Measurements from ENCODE around the gene CFAP92.

Gene CFAP92

GRCh38 chr3:129025108-129025507 is 31.2 kb upstream of the CFAP92 start:
- DNase-seq, result no peak

DNA sequence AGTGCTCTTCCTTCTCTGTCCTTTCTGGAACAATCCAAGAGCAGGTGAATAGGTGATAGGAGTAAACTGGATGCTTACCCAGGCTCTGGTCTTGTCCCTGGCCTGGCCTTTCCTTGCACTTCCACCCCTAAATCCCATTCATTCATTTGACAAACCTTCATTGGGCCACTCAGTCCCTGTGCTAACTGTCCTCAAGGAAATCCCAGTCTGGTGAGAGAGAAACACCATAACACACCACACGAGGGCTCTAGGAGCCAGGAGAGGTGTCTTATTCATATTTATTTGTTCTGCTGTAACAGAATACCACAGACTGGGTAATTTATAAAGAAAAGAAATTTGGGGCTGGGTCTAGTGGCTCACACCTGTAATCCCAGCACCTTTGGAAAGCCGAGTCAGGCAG is 30.0 kb upstream of the CFAP92 start:
- no peak for DNase-seq

GRCh38 chr3:129023008-129023358 is 29.1 kb upstream of the CFAP92 start:
- DNase-seq, result no peak

- DNase-seq, result no peak
These were observed 28.5 kb upstream of the CFAP92 start for GRCh38 chr3:129022114-129023007.

- DNase-seq, result no peak
These were observed 27.3 kb upstream of the CFAP92 start for GRCh38 chr3:129021140-129021551.

- no peak for DNase-seq
These were observed 26.8 kb upstream of the CFAP92 start for GRCh38 chr3:129020691-129021090.

DNA sequence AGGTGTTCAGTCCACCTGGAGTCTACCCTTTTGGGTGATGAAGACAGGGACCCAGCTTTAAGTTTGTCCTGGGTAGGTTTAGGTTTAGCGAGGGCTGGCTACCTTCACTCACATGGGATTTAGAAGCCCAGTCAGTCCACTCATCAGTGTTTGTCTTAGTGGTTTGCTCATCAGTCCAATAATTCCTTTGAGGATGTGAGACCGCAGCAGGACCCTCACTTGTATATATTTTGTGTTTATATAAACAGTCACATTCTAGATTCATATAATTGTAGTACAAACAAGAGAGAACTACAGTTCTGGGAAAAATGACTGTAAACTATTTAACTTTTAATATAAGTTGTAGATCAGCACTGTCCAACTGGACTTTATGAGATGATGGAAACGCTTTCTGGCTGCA is 25.4 kb upstream of the CFAP92 start:
- no peak for DNase-seq

GRCh38 chr3:129018751-129019150 is 24.9 kb upstream of the CFAP92 start:
- no peak for DNase-seq

GRCh38 chr3:129018271-129018670 is 24.4 kb upstream of the CFAP92 start:
- DNase-seq, result no peak

DNA sequence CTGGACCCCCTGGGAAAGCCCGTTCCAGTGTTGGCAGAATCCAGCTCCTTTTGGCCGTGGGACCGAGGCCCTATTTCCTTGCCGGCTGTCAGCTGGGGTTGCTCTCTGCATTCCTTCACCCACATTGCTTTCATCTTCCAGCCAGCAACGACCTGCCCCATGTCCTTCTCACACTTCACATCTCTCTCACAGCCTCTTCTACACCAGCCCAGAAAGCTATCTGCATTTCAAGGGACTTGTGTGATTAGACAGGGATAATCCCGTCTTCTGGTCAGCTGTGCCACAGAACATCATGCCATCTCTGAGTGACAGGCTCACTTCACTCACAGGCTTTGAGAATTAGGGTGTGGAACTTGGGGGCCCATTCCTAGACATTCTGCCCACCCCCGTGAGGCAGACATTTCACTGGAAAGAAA is 23.6 kb upstream of the CFAP92 start:
- no peak for DNase-seq

DNA sequence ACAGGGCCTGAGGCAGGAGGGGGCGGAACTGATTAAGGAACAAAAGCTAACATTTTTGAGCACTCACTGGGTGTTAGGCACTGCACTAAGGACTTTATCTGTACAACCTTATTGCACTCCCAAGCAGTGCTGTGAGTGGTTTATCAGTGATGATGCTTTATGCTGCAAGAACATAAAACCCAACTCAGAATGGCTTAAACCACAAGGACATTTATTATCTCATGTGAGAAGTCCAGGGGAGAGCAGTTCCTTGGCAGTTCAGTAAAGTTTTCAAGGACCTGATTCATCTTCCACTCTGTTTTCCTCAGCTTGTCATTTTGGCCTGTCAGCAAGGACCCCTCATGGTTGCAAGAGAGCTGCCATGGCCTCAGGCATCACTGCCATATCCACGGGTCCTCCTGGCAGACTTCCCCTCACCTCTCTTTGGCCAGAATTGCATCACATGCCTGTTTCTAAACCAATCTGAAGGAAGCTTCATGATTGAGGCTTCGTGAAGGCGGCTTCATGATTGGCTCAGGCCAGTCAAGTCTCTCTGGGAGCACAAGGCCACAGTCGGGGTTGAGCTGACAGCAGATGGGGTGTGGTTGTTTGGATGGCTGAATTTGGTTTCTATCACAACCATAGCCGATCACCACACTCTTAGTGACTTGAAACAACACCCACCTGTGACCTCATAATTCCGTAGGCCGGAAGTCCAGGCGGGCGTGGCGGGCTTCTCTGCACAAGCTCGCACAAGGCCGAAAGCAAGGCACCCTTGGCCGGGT is 23.0 kb upstream of the CFAP92 start:
- peak in 3 of 5 donors; percentile 27 to 57 (median 30) for DNase-seq

DNA sequence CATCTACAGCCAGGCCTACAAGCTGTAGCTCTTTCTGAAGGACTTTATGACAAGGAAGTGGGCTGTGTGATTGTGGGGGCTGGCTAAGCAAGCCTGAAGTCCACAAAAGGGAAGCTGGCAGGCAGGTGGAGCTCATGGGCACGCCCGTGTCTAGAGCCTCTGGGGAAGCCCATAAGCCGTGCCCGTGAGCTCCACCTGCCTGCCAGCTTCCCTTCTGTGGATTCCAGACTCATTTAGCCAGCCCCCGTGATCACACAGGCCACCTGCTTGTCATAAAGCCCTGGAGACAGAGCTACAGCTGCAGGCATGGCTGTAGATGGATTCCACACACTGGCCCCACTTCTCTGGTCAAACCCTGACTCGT is 22.5 kb upstream of the CFAP92 start:
- peak; percentile 33 to 72 (median 50) for DNase-seq

DNA sequence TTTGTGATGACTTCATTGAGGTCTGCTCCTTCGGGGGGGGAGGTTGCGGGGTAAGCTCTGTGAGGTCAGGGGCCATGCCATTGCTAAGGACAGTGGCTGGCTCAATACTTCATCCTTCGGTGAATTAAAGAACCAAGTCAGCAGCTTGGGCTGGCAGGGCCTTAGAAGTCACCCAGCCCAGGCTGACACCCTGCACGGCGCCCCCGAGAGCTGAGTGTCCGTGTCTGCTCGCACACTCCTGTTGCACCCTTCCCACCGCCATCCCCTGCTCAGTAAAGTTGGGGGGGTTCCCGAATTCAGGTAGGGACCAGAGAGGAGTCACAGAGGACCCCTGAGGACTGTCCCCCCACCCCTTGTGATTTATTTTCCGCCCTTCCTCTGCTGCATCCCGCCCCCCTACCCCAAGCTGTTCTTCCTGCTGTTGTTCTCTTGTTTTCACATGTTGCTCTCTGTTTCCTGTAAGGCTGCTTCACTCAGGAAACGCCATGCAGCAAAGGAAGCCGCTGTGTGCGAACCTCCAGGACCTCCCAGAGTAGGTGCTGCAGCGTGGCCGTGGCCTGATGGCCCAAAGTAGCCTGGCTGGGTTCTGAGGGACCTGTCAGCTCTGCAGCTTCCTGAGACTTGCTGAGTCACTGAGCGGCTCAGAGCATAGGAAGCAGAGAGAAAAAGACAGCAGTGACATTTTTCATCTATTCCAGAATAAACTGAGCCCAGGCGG is 21.7 kb upstream of the CFAP92 start:
- peak in 1 of 5 donors; percentile 76 for DNase-seq

DNA sequence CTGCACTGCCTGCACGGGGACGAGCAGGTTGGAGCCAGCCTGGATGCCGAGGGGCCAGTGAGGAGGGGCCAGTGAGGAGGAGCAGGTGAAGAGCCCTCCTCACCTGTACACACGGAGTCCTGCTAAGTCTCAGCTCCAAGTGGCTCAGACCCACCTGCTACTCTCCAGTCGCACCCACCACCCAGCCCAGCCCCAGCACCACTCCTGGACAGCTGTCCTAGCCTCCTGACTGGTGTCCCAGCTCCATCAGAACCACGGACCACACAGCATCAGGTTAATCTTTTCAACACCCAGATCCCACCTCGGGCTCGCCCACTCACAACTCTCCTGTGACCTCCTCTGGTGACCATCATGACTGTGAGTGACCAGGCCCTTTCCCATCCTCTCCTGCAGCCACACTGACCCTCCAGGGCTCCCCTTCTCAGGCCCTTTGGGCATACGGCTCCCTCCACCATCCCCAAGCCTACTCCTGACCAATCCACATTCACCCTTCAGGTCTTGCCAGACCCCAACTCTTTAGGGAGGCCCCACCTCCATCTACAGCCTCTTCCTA is 21.0 kb upstream of the CFAP92 start:
- no peak for DNase-seq

GRCh38 chr3:129014148-129014547 is 20.3 kb upstream of the CFAP92 start:
- DNase-seq, result no peak

- no peak for DNase-seq
These were observed 19.6 kb upstream of the CFAP92 start for GRCh38 chr3:129013491-129013891.

GRCh38 chr3:129010310-129010956 is 16.6 kb upstream of the CFAP92 start:
- DNase-seq, result no peak

DNA sequence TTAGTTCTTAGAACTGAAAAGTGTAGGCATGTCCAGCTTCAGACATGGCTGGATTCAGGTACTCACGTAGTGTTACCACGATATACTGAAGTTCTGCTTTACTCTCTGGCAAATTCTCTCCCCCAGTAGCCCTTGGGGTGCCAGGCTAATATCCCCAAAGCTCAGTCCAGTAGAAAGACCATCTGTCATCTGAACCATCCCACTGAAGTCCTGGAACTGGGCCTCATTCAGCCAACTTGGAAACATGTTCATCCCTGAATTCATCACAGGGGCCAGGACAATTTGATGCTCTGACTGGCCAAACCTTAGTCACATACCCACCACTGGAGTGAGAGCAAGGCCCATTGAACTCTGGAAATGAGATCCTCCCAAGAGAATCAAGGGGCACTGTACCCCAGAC is 15.4 kb upstream of the CFAP92 start:
- DNase-seq, result no peak

GRCh38 chr3:129007792-129008191 is 13.9 kb upstream of the CFAP92 start:
- no peak for DNase-seq

- DNase-seq, result no peak
These were observed 13.0 kb upstream of the CFAP92 start for GRCh38 chr3:129006864-129007263.

GRCh38 chr3:129005526-129006303 is 11.8 kb upstream of the CFAP92 start:
- peak in 1 of 5 donors; percentile 32 for DNase-seq
